GM18867 (cell line): ENCODE results near the gene ABO.
"Not testable (repeated sequence)": the region's sequence is repeated elsewhere in the genome, so short reads cannot be mapped to it uniquely, and the experiment has no call there.

Experiments used
- ATAC-seq: cut with Tn5 transposase; IDR thresholded peaks from one replicate; pipeline ENCODE4 v1.9.1; 2021; ENCODE audit warnings: mild to moderate bottlenecking, moderate library complexity; ENCODE audit not compliant: unreplicated experiment

The ABO gene

DNA sequence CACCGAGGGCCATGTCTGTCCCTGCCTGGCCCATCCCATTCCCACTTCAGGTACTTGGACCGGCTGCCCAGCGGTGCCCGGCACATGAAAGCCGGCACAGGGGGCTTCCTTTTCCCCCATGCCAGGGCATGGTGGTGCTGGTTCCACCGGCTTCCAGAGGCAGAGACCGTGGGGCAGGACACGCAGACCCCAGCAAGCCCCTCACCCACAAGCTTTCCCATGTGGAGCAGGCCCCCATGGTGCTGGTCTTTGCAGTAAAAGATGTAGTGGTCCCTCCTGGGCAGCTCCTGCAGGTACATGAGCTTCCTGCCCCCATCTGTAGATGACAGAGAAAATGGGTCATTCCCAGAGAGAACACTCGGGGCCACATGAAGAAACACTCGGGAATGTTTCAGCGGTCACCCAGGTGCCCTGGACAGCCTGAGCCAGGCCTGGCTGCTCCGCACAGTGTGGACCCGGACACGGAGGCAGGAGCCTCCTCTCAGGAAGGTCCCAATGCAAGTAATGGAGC lies 67.9 kb downstream of the ABO start:
- no peak for ATAC-seq

DNA sequence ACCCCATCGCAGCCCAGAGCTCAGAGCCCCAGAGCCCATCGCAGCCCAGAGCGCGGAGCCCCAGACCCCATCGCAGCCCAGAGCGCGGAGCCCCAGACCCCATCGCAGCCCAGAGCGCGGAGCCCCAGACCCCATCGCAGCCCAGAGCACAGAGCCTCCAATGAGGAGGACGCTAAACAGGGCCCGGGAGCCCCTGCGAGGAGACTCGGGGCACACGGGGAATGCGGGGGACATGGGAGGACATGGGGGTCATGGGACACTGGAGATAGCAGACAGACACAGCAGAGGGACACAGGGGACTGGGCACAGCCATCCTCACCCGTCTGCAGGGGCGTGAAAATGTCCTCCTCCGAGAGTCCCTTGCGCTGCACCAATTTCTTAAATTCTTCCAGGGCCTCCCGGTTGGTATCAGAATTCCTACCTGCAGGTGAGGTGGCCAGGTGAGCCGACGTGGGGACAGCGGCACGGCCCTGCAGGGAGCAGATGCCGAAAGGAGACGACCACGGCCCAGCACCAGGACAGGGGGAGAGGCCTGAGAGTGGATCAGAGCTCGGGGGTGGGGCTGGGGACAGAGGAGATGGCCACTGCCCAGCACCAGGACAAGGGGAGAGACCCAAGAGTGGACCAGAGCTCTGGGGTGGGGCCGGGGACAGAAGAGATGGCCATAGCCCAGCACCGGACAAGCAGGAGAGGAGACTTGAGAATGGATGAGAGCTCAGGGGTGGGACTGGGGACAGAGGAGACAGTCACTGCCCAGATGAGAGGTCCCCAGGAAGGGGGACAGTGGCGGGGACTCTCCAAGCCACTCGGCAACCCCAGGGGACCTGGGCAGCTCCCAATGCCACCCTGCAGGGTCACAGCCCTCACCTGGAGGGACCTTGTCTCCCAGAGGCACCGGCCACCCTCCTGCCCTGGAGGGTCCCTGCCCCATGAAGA lies 68.7 kb downstream of the ABO start:
- no peak for ATAC-seq

DNA sequence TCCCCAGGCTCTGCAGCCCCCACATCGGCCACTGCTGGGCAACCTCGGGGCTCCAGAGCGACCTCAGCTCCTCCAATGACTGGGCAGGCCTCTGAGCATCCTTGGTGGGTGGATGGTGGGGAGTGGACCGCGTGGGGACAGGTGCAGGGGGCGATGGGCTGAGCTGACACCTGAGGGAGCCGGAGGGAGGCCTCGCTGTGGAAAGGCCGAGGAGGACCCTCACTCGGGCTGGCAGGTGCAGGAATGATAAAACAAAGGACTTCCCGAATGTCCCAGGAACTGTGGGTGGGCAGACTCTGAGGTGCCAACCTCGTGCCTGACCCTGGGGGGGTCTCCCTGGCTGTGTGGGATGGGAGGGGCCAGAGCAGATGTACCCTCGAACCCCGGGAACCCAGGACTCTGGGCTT lies 69.5 kb downstream of the ABO start:
- not testable (repeated sequence) for ATAC-seq
